ENCODE measurements around the gene ACTL8. TPM values are rescaled to one million over a fixed set of nuclear protein-coding genes. Genes with fewer than 3 reads are reported as not detected.

Gene ACTL8
- polyA plus RNA-seq, 1 experiment: not detected

DNA sequence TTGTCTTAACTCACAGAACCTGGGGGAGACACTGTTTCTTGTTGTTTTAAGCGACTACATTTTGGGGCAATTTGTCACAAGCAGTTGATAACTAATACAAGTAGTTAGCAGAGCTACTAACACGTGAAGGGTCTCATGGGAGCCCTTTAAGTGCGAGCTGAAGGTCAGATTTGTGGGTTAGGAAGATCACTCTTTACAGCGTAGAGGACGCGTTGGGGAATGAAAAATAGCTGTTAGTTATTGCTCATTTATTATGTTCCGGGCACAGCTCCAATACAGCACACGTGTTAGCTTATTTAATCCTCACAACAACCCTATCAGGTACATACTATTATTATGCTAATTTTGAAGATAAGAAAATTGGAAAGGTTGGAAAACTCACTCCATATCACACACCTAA is 95.9 kb downstream of the ACTL8 start:
- peaks cover 8% of the 10 kb centered on the region for H3K27me3 ChIP-seq (ENCODE audit: control insufficient read depth, insufficient read depth, low read length)
- no peak overlapping the region for H3K27ac ChIP-seq (ENCODE audit: low read depth, low read length)
- POLR2A ChIA-PET: interaction anchor here (1.4 kb wide), 1 partner anchor 23 kb away, joined by 3 read pairs; no protein-coding TSS in a partner anchor
- no peaks in the 10 kb centered on the region for H3K9me3 ChIP-seq (ENCODE audit: control insufficient read depth, insufficient read depth, low read length)
- TF ChIP-seq, protein P1, sequence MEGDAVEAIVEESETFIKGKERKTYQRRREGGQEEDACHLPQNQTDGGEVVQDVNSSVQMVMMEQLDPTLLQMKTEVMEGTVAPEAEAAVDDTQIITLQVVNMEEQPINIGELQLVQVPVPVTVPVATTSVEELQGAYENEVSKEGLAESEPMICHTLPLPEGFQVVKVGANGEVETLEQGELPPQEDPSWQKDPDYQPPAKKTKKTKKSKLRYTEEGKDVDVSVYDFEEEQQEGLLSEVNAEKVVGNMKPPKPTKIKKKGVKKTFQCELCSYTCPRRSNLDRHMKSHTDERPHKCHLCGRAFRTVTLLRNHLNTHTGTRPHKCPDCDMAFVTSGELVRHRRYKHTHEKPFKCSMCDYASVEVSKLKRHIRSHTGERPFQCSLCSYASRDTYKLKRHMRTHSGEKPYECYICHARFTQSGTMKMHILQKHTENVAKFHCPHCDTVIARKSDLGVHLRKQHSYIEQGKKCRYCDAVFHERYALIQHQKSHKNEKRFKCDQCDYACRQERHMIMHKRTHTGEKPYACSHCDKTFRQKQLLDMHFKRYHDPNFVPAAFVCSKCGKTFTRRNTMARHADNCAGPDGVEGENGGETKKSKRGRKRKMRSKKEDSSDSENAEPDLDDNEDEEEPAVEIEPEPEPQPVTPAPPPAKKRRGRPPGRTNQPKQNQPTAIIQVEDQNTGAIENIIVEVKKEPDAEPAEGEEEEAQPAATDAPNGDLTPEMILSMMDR (IDR thresholded peaks at IDR 0.05; ENCODE audit: low read depth, low read length): no peak
- H3K4me3 ChIP-seq (ENCODE audit: low read depth, low read length): no peak overlapping the region
- CTCF ChIA-PET: no interaction called here
- DNase-seq (ENCODE audit: low read depth, low spot score): no peak

DNA sequence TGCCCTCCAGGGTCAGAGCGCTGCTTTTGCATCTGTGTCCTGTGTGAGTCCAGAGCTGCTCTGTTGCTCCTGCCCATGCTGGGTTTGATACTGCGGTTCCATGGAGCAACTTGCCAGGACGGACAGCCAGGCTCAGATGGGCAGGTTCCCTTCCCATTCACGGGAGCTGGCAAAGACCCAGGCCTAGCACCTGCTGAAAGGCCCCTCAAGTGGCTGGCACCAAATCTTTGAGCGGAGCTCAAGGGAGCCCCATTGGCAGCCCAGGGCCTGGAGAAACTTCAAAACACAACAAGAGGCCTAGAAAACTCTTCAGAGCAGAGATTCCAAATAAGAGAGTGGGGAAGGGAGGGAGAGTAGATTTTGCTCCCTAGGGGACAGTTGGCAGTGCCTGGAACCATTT is 97.2 kb downstream of the ACTL8 start:
- no peak overlapping the region for H3K27ac ChIP-seq (ENCODE audit: low read depth, low read length)
- H3K27me3 ChIP-seq (ENCODE audit: control insufficient read depth, insufficient read depth, low read length): peaks cover 8% of the 10 kb centered on the region
- H3K9me3 ChIP-seq (ENCODE audit: control insufficient read depth, insufficient read depth, low read length): no peaks in the 10 kb centered on the region
- ChIA-PET CTCF (no interaction called here), POLR2A (interaction anchor here (1.4 kb wide), 1 partner anchor 22 kb away, joined by 3 read pairs; no protein-coding TSS in a partner anchor)
- no peak for DNase-seq (ENCODE audit: low read depth, low spot score)
- TF ChIP-seq, protein P1 (IDR thresholded peaks at IDR 0.05; ENCODE audit: low read depth, low read length): no peak
- no peak overlapping the region for H3K4me3 ChIP-seq (ENCODE audit: low read depth, low read length)

DNA sequence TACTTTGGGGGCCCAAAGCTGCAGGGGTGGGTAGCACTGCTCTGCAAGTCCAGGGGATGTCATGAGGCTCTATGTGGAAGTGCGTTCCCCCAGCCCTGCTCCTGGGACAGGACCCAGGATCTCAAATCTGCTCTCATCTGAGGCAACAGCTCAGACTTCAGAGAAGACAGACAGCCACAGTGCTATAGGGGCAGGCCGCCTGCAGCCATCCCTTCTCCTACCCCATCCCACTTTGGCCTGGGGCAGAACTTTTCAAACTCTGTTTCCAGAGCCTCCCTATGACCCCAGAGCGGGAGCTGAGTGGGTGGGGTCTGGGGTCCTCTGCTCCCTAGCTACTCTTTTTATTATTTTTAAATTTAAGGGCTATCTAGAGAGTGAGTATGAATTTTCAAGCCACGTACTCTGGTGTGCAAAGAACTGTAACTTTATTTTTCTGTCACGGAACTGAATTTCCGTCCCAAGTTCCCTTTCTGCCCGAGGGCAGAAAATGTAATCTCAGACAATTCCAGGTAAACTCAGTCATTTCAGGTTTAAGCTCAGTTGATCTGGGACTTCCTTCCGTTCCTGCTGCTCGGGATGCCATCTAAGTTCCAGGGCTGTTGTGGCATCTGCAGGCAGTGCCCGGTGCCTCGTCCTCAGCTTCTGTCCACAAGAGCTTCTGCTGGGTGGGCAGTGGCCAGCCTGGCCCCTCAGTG is 98.3 kb downstream of the ACTL8 start:
- POLR2A ChIA-PET: interaction anchor here (0.5 to 0.7 kb wide), 2 partner anchors 22 to 158 kb away, joined by 3 read pairs; no protein-coding TSS in a partner anchor
- Histone ChIP-seq H3K4me3 (ENCODE audit: low read depth, low read length) (no peak overlapping the region), H3K27me3 (ENCODE audit: control insufficient read depth, insufficient read depth, low read length) (peaks cover 3% of the 10 kb centered on the region), H3K27ac (ENCODE audit: low read depth, low read length) (no peak overlapping the region), H3K9me3 (ENCODE audit: control insufficient read depth, insufficient read depth, low read length) (no peaks in the 10 kb centered on the region)
- CTCF ChIA-PET: interaction anchor here (1.0 kb wide), 1 partner anchor 13 kb away, joined by 3 read pairs; no protein-coding TSS in a partner anchor
- TF ChIP-seq, protein P1 (IDR thresholded peaks at IDR 0.05; ENCODE audit: low read depth, low read length): no peak
- no peak for DNase-seq (ENCODE audit: low read depth, low spot score)

DNA sequence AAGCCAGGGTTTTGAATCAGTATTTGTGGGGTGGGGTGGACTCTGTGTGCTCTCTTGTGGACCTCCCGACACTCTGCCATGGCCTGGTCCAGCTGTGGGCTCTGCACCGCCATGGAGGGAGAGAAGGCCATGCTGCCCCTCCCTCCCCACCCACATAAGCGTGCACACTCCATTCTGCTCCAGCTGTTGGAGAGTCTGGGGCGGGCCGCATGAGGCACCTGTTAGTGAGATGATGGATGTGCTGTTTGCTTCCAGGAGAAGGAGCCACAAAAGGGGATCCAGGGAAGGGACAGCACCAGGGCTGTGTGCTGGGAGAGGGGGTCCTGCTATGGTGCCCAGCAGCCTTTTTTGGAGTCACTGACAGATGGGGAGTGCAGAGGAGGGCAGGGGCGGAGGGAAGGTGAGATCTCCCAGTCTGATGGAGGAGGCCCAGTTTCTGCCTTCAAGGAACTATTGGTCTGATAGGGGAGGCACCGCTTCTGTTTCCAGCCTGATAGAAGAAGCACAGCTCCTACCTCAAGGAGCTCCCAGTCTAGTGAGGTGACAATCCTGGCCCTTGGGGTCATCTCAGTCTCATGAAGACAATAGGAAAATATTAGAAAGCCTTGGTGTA is 101.5 kb downstream of the ACTL8 start:
- CTCF ChIA-PET: interaction anchor here (0.7 kb wide), 1 partner anchor 24 kb away, joined by 10 read pairs; no protein-coding TSS in a partner anchor
- no peaks in the 10 kb centered on the region for H3K9me3 ChIP-seq (ENCODE audit: control insufficient read depth, insufficient read depth, low read length)
- H3K4me3 ChIP-seq (ENCODE audit: low read depth, low read length): no peak overlapping the region
- H3K27me3 ChIP-seq (ENCODE audit: control insufficient read depth, insufficient read depth, low read length): peaks cover 3% of the 10 kb centered on the region
- POLR2A ChIA-PET: no interaction called here
- no peak overlapping the region for H3K27ac ChIP-seq (ENCODE audit: low read depth, low read length)
- TF ChIP-seq, protein P1 (IDR thresholded peaks at IDR 0.05; ENCODE audit: low read depth, low read length): no peak
- DNase-seq (ENCODE audit: low read depth, low spot score): no peak

DNA sequence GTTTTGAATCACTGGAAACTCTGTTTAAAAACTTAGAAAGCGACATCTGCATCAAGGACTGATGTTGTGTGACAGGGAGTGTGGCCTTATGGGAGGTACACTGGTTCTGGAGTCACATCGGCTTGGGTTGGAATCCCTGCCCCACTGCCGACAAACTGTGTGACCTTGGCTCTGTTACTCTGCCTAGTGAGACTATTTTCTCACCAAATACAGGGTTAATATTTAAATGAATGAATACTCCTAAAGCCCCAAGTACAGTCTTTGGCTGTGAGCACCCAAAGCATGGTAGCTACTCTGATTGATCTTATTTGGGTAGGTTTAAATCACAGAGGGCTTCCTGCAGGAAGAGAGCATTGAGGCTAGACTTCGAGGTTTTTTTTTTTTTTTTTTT is 102.0 kb downstream of the ACTL8 start:
- POLR2A ChIA-PET: interaction anchor here (0.9 kb wide), 1 partner anchor 9 kb away, joined by 5 read pairs; no protein-coding TSS in a partner anchor
- DNase-seq (ENCODE audit: low read depth, low spot score): no peak
- CTCF ChIA-PET: interaction anchor here (0.7 kb wide), 1 partner anchor 24 kb away, joined by 10 read pairs; no protein-coding TSS in a partner anchor

More for the DNA sequence above, 102.0 kb downstream of the ACTL8 start:
- H3K27me3 ChIP-seq (ENCODE audit: control insufficient read depth, insufficient read depth, low read length): peaks cover 3% of the 10 kb centered on the region
- H3K4me3 ChIP-seq (ENCODE audit: low read depth, low read length): no peak overlapping the region
- no peak overlapping the region for H3K27ac ChIP-seq (ENCODE audit: low read depth, low read length)
- TF ChIP-seq, protein P1 (IDR thresholded peaks at IDR 0.05; ENCODE audit: low read depth, low read length): no peak
- H3K9me3 ChIP-seq (ENCODE audit: control insufficient read depth, insufficient read depth, low read length): no peaks in the 10 kb centered on the region
